ENCODE measurements around the gene ELOVL5. TPM values are rescaled to one million over a fixed set of nuclear protein-coding genes. Genes with fewer than 3 reads are reported as not detected.
A peak's percentile ranks its signal among the peaks of the same experiment; 100 is the strongest.

Gene ELOVL5
- total and polyA plus RNA-seq, 2 donors (not counting 1 experiment from before 2014, with no cell fraction given) = 128 to 144 TPM

GRCh38 chr6:53250176-53251032 lies 98.3 kb downstream of the ELOVL5 start:
- H3K4me3 Mint-ChIP-seq = peak overlapping the region; percentile 8
- CTCF ChIA-PET = interaction anchor here (0.6 to 2.1 kb wide), 7 partner anchors 19 to 109 kb away, joined by 3 to 11 read pairs (median 3); no protein-coding TSS in a partner anchor
- H3K9ac ChIP-seq (ENCODE audit: low read length) = no peak overlapping the region
- no peaks in the 10 kb centered on the region for H3K36me3 ChIP-seq (replicated peaks in 1 of 2; ENCODE audit: control extremely low read depth in 1 of 2, control insufficient read depth in 1 of 2, extremely low read depth in 1 of 2, insufficient read depth in 2 of 2, low read length in 1 of 2)
- intact Hi-C loops (cut with micrococcal nuclease) = no loop called here
- H3K4me2 ChIP-seq (replicated peaks; ENCODE audit: low read depth, low read length, poor library complexity, severe bottlenecking) = no peak overlapping the region
- peaks cover 75% of the 10 kb centered on the region for H3K4me1 Mint-ChIP-seq
- no peaks in the 10 kb centered on the region for H4K20me1 ChIP-seq (ENCODE audit: control insufficient read depth, insufficient read depth, low read length, poor library complexity, severe bottlenecking)
- no peaks in the 10 kb centered on the region for H3K27me3 Mint-ChIP-seq
- H3K27ac ChIP-seq (ENCODE audit: low read length in 2 of 2) = peak overlapping the region; percentile 38 to 65
- H2AFZ ChIP-seq (ENCODE audit: insufficient read depth, low read depth, low read length, poor library complexity, severe bottlenecking) = no peak overlapping the region
- DNase-seq = no peak
- peak; percentile 59 for ATAC-seq (ENCODE audit: low read depth)
- H3K4me1 ChIP-seq (ENCODE audit: control insufficient read depth in 2 of 2, insufficient read depth in 2 of 2, low read length in 2 of 2) = peaks cover 53 to 59% of the 10 kb centered on the region in 2 donors
- POLR2A ChIA-PET = interaction anchor here (0.6 kb wide), 2 partner anchors 48 to 97 kb away, joined by 3 to 6 read pairs; no protein-coding TSS in a partner anchor
- WGBS (ENCODE audit: insufficient coverage) = 100% methylated on average over 3 of the region's 8 CpGs
- H3K9me3 ChIP-seq (ENCODE audit: control extremely low read depth in 1 of 3, control insufficient read depth in 2 of 3, insufficient read depth in 1 of 3, low read length in 2 of 3) = peaks cover 0 to 3% (median 0%) of the 10 kb centered on the region in 3 donors
- no peaks in the 10 kb centered on the region for H3K9me3 Mint-ChIP-seq (ENCODE audit: insufficient read depth)
- H3K79me2 ChIP-seq (ENCODE audit: control insufficient read depth, insufficient read depth, low read length) = no peaks in the 10 kb centered on the region
- no peaks in the 10 kb centered on the region for H3K27me3 ChIP-seq (replicated peaks in 1 of 4; ENCODE audit: control extremely low read depth in 1 of 4, control insufficient read depth in 3 of 4, insufficient read depth in 4 of 4, low read length in 3 of 4)
- no peak overlapping the region for H3K4me3 ChIP-seq (ENCODE audit: control extremely low read depth in 1 of 5, extremely low read depth in 1 of 5, insufficient read depth in 1 of 5, low read depth in 2 of 5, low read length in 4 of 5)
- TF ChIP-seq CTCF (IDR thresholded peaks at IDR 0.05) = no peak
- TF ChIP-seq EZH2 (IDR thresholded peaks at IDR 0.05; ENCODE audit: borderline replicate concordance, insufficient read depth, low read depth, low read length, poor library complexity, severe bottlenecking) = no peak
- H3K27ac Mint-ChIP-seq = peak overlapping the region; percentile 84

GRCh38 chr6:53246924-53247323 lies 101.8 kb downstream of the ELOVL5 start:
- ChIA-PET CTCF (interaction anchor here (1.2 to 6.2 kb wide), 6 partner anchors 14 to 164 kb away, joined by 3 to 31 read pairs (median 5); no protein-coding TSS in a partner anchor), POLR2A (interaction anchor here (0.8 to 1.0 kb wide), 2 partner anchors 9 to 34 kb away, joined by 3 read pairs; no protein-coding TSS in a partner anchor)
- no peak for DNase-seq
- H3K4me1 ChIP-seq (ENCODE audit: control insufficient read depth in 2 of 2, insufficient read depth in 2 of 2, low read length in 2 of 2) = peaks cover 74 to 84% of the 10 kb centered on the region in 2 donors
- Mint-ChIP-seq H3K9me3 (ENCODE audit: insufficient read depth) (no peaks in the 10 kb centered on the region), H3K4me1 (peaks cover 87% of the 10 kb centered on the region), H3K27ac (peak overlapping the region; percentile 81), H3K4me3 (peak overlapping the region; percentile 42), H3K27me3 (no peaks in the 10 kb centered on the region)
- no peak for ATAC-seq (ENCODE audit: low read depth)
- H3K9ac ChIP-seq (ENCODE audit: low read length) = no peak overlapping the region
- intact Hi-C loops (cut with micrococcal nuclease) = no loop called here
- H3K27ac ChIP-seq (ENCODE audit: low read length in 2 of 2) = peak overlapping the region; percentile 24 to 28
- TF ChIP-seq CTCF (IDR thresholded peaks at IDR 0.05) = no peak
- TF ChIP-seq EZH2 (IDR thresholded peaks at IDR 0.05; ENCODE audit: borderline replicate concordance, insufficient read depth, low read depth, low read length, poor library complexity, severe bottlenecking) = no peak
- H2AFZ ChIP-seq (ENCODE audit: insufficient read depth, low read depth, low read length, poor library complexity, severe bottlenecking) = no peak overlapping the region
- no peaks in the 10 kb centered on the region for H4K20me1 ChIP-seq (ENCODE audit: control insufficient read depth, insufficient read depth, low read length, poor library complexity, severe bottlenecking)
- H3K4me3 ChIP-seq (ENCODE audit: control extremely low read depth in 1 of 5, extremely low read depth in 1 of 5, insufficient read depth in 1 of 5, low read depth in 2 of 5, low read length in 4 of 5) = no peak overlapping the region
- H3K4me2 ChIP-seq (replicated peaks; ENCODE audit: low read depth, low read length, poor library complexity, severe bottlenecking) = peak overlapping the region; percentile 72
- peaks cover 0 to 10% (median 0%) of the 10 kb centered on the region in 3 donors for H3K9me3 ChIP-seq (ENCODE audit: control extremely low read depth in 1 of 3, control insufficient read depth in 2 of 3, insufficient read depth in 1 of 3, low read length in 2 of 3)
- no peaks in the 10 kb centered on the region for H3K27me3 ChIP-seq (replicated peaks in 1 of 4; ENCODE audit: control extremely low read depth in 1 of 4, control insufficient read depth in 3 of 4, insufficient read depth in 4 of 4, low read length in 3 of 4)
- 45% methylated on average over 2 of the region's 2 CpGs for WGBS (ENCODE audit: insufficient coverage)
- H3K36me3 ChIP-seq (replicated peaks in 1 of 2; ENCODE audit: control extremely low read depth in 1 of 2, control insufficient read depth in 1 of 2, extremely low read depth in 1 of 2, insufficient read depth in 2 of 2, low read length in 1 of 2) = no peaks in the 10 kb centered on the region
- no peaks in the 10 kb centered on the region for H3K79me2 ChIP-seq (ENCODE audit: control insufficient read depth, insufficient read depth, low read length)
